A673 (cell line): Measurements from ENCODE around the gene PRL. TPM values are rescaled to one million over a fixed set of nuclear protein-coding genes. Genes with fewer than 3 reads are reported as not detected.

ENCODE experiments used
- BruUV-seq: library from RNA; stranded (reverse); fragments of 400-500 nt; replicated peaks from 2 replicates; lab custom pipeline; 2021; lab: Mats Ljungman, UMichigan
- CTCF ChIA-PET: fragments of 300-600 bp; sonication (Branson Sonifier 250); formaldehyde crosslinking; loops from one replicate; lab custom pipeline; 2022; ENCODE audit warnings: antibody characterized with exemption; lab: Charles Lee
- POLR2A ChIA-PET: fragments of 300-600 bp; sonication (Branson Sonifier 250); formaldehyde crosslinking; loops from one replicate; lab custom pipeline; 2022; ENCODE audit warnings: antibody characterized with exemption; ENCODE audit not compliant: low non-redundant PET; lab: Charles Lee
- DNase-seq: peaks from one replicate; pipeline ENCODE4 v3.0.0-alpha.2; 2015; ENCODE audit warnings: low spot score
- H3K27ac ChIP-seq: fragments of 200-600 bp; sonication (generic); 2 replicates; pipeline ENCODE4 v1.5.1; 2016; ENCODE audit warnings: mixed run types, low read depth, mild to moderate bottlenecking, mixed read lengths, antibody characterized with exemption, low read length; ENCODE audit not compliant: poor library complexity, severe bottlenecking
- H3K27me3 ChIP-seq: fragments of 200-600 bp; sonication (generic); replicated peaks from 2 replicates; pipeline ENCODE4 v1.6.1; 2017; ENCODE audit warnings: mixed run types, low read depth, mild to moderate bottlenecking, mixed read lengths, antibody characterized with exemption, low read length; ENCODE audit not compliant: insufficient read depth, poor library complexity
- H3K36me3 ChIP-seq: fragments of 200-600 bp; sonication (generic); 2 replicates; pipeline ENCODE4 v1.6.1; 2016; ENCODE audit warnings: mixed run types, mild to moderate bottlenecking, mixed read lengths, antibody characterized with exemption, low read length; ENCODE audit not compliant: insufficient read depth, poor library complexity, severe bottlenecking
- H3K4me1 ChIP-seq: fragments of 200-600 bp; sonication (generic); 2 replicates; pipeline ENCODE4 v1.6.1; 2017; ENCODE audit warnings: mixed run types, mild to moderate bottlenecking, mixed read lengths, antibody characterized with exemption, low read length; ENCODE audit not compliant: insufficient read depth, poor library complexity, severe bottlenecking
- H3K4me3 ChIP-seq: fragments of 200-600 bp; sonication (generic); 2 replicates; pipeline ENCODE4 v1.5.1; 2016; ENCODE audit warnings: low read depth, mixed run types, mild to moderate bottlenecking, mixed read lengths, low read length; ENCODE audit not compliant: poor library complexity, severe bottlenecking
- H3K9me3 ChIP-seq: fragments of 200-600 bp; sonication (generic); 2 replicates; pipeline ENCODE4 v1.6.1; 2016; ENCODE audit warnings: mixed run types, low read depth, mild to moderate bottlenecking, mixed read lengths, antibody characterized with exemption, low read length; ENCODE audit not compliant: poor library complexity, severe bottlenecking
- CTCF ChIP-seq: fragments of 300-800, 200-600 bp; sonication (generic); conservative IDR thresholded peaks from 2 replicates; pipeline ENCODE4 v1.5.1; 2017; ENCODE audit warnings: low read depth, mild to moderate bottlenecking, antibody characterized with exemption, low read length, moderate library complexity, mixed read lengths
- EZH2 ChIP-seq: fragments of 200-600 bp; sonication (generic); IDR thresholded peaks from 2 replicates; pipeline ENCODE4 v1.6.1; 2017; ENCODE audit warnings: borderline replicate concordance, low read depth, mild to moderate bottlenecking, mixed read lengths, antibody characterized with exemption, low read length; ENCODE audit not compliant: poor library complexity, severe bottlenecking
- intact Hi-C: fragments of 100-400 bp; cut with micrococcal nuclease; formaldehyde crosslinking; loops from one replicate; pipeline ENCODE4 v1.10.0; 2022; ENCODE audit not compliant: unreplicated experiment
- total RNA-seq: library from RNA; stranded (reverse); gene quantifications from 2 replicates; pipeline ENCODE4 v1.2.3, GENCODE V29; 2021

Gene PRL
- total RNA-seq, 1 experiment from 2014 or later = not detected

- BruUV-seq = no TSS peak
Observed at GRCh38 chr6:22332711-22333110, 35.9 kb upstream of the PRL start.

GRCh38 chr6:22332216-22332615 lies 35.4 kb upstream of the PRL start:
- TF ChIP-seq CTCF = no peak
- TF ChIP-seq EZH2 = no peak
- no peaks in the 10 kb centered on the region for H3K9me3 ChIP-seq
- H3K4me1 ChIP-seq = no peaks in the 10 kb centered on the region
- no peak for DNase-seq
- no TSS peak for BruUV-seq
- H3K4me3 ChIP-seq = no peak overlapping the region
- H3K27ac ChIP-seq = no peak overlapping the region
- no peaks in the 10 kb centered on the region for H3K27me3 ChIP-seq
- H3K36me3 ChIP-seq = no peaks in the 10 kb centered on the region
- intact Hi-C loops = no loop called here
- POLR2A ChIA-PET = no interaction called here
- CTCF ChIA-PET = no interaction called here

More at GRCh38 chr6:22332711-22333110, 35.9 kb upstream of the PRL start:
- no peak overlapping the region for H3K27ac ChIP-seq
- DNase-seq = no peak
- no peak overlapping the region for H3K4me3 ChIP-seq
- TF ChIP-seq CTCF (no peak), EZH2 (no peak)
- H3K27me3 ChIP-seq = no peaks in the 10 kb centered on the region
- H3K9me3 ChIP-seq = no peaks in the 10 kb centered on the region
- intact Hi-C loops = no loop called here
- POLR2A ChIA-PET = no interaction called here
- no peaks in the 10 kb centered on the region for H3K4me1 ChIP-seq
- H3K36me3 ChIP-seq = no peaks in the 10 kb centered on the region
- CTCF ChIA-PET = no interaction called here

- no peak overlapping the region for H3K4me3 ChIP-seq
- ChIA-PET CTCF (no interaction called here), POLR2A (interaction anchor here (0.7 kb wide), 1 partner anchor 22 kb away, joined by 3 read pairs; no protein-coding TSS in a partner anchor)
- H3K36me3 ChIP-seq = no peaks in the 10 kb centered on the region
- no TSS peak for BruUV-seq
- no peak for TF ChIP-seq CTCF
- no peak for TF ChIP-seq EZH2
- H3K27me3 ChIP-seq = no peaks in the 10 kb centered on the region
- intact Hi-C loops = no loop called here
- H3K4me1 ChIP-seq = no peaks in the 10 kb centered on the region
- no peak for DNase-seq
- H3K9me3 ChIP-seq = no peaks in the 10 kb centered on the region
- no peak overlapping the region for H3K27ac ChIP-seq
Observed at GRCh38 chr6:22330941-22331340, 34.1 kb upstream of the PRL start.
